Activated naive CD8-positive, alpha-beta T cell treated with anti-CD3 and anti-CD28 coated beads for 36 hours (primary cell): ENCODE data around the gene EVA1A. TPM values are rescaled to one million over a fixed set of nuclear protein-coding genes. Genes with fewer than 3 reads are reported as not detected.

Experiments used
- DNase-seq: peaks from one replicate; pipeline ENCODE4 v3.0.0; 2021
- H3K27ac Mint-ChIP-seq: one replicate; pipeline ENCODE4 v1.8.0; 2022; ENCODE audit warnings: mild to moderate bottlenecking, moderate library complexity, mixed read lengths
- H3K27me3 Mint-ChIP-seq: one replicate; pipeline ENCODE4 v1.8.0; 2022; ENCODE audit warnings: mild to moderate bottlenecking, mixed read lengths
- H3K36me3 Mint-ChIP-seq: one replicate; pipeline ENCODE4 v1.8.0; 2021; ENCODE audit warnings: mild to moderate bottlenecking, mixed read lengths
- H3K4me1 Mint-ChIP-seq: one replicate; pipeline ENCODE4 v1.8.0; 2021; ENCODE audit warnings: mixed read lengths
- H3K4me3 Mint-ChIP-seq: one replicate; pipeline ENCODE4 v1.8.0; 2022; ENCODE audit warnings: mild to moderate bottlenecking, moderate library complexity, mixed read lengths
- H3K9me3 Mint-ChIP-seq: one replicate; pipeline ENCODE4 v1.8.0; 2022; ENCODE audit warnings: mixed read lengths
- total RNA-seq, 2 experiments: library from RNA; stranded (reverse); gene quantifications; one replicate each; pipeline ENCODE4 v1.2.3, GENCODE V29; 2021

The EVA1A gene
- total RNA-seq, 2 experiments from 2014 or later, result 0.23 to 0.36 TPM

- H3K27ac Mint-ChIP-seq, result no peak overlapping the region
- DNase-seq, result no peak
- H3K36me3 Mint-ChIP-seq, result no peaks in the 10 kb centered on the region
- H3K4me3 Mint-ChIP-seq, result no peak overlapping the region
- peaks cover 15% of the 10 kb centered on the region for H3K27me3 Mint-ChIP-seq
- no peaks in the 10 kb centered on the region for H3K9me3 Mint-ChIP-seq
- H3K4me1 Mint-ChIP-seq, result no peaks in the 10 kb centered on the region
Observed at GRCh38 chr2:75545922-75546321, 14.8 kb downstream of the EVA1A start.

GRCh38 chr2:75545387-75545786 lies 15.4 kb downstream of the EVA1A start:
- Mint-ChIP-seq H3K36me3 (no peaks in the 10 kb centered on the region), H3K4me3 (no peak overlapping the region), H3K4me1 (no peaks in the 10 kb centered on the region), H3K27me3 (peaks cover 15% of the 10 kb centered on the region), H3K27ac (no peak overlapping the region), H3K9me3 (no peaks in the 10 kb centered on the region)
- DNase-seq, result no peak

- no peak overlapping the region for H3K27ac Mint-ChIP-seq
- no peaks in the 10 kb centered on the region for H3K36me3 Mint-ChIP-seq
- H3K4me1 Mint-ChIP-seq, result no peaks in the 10 kb centered on the region
- peaks cover 20% of the 10 kb centered on the region for H3K27me3 Mint-ChIP-seq
- no peak overlapping the region for H3K4me3 Mint-ChIP-seq
- no peaks in the 10 kb centered on the region for H3K9me3 Mint-ChIP-seq
- DNase-seq, result no peak
Observed at GRCh38 chr2:75543446-75543845, 17.3 kb downstream of the EVA1A start.

- Mint-ChIP-seq H3K36me3 (no peaks in the 10 kb centered on the region), H3K4me1 (no peaks in the 10 kb centered on the region), H3K9me3 (peaks cover 2% of the 10 kb centered on the region), H3K4me3 (no peak overlapping the region), H3K27ac (no peak overlapping the region), H3K27me3 (peaks cover 21% of the 10 kb centered on the region)
- no peak for DNase-seq
Observed at GRCh38 chr2:75541430-75541829, 19.3 kb downstream of the EVA1A start.

- H3K9me3 Mint-ChIP-seq, result peaks cover 2% of the 10 kb centered on the region
- no peak overlapping the region for H3K4me3 Mint-ChIP-seq
- no peak for DNase-seq
- H3K36me3 Mint-ChIP-seq, result no peaks in the 10 kb centered on the region
- H3K27ac Mint-ChIP-seq, result no peak overlapping the region
- H3K4me1 Mint-ChIP-seq, result no peaks in the 10 kb centered on the region
- H3K27me3 Mint-ChIP-seq, result peaks cover 22% of the 10 kb centered on the region
Observed at GRCh38 chr2:75540994-75541393, 19.7 kb downstream of the EVA1A start.

- Mint-ChIP-seq H3K4me3 (no peak overlapping the region), H3K4me1 (no peaks in the 10 kb centered on the region), H3K27me3 (peaks cover 21% of the 10 kb centered on the region), H3K27ac (no peak overlapping the region), H3K9me3 (peaks cover 2% of the 10 kb centered on the region), H3K36me3 (no peaks in the 10 kb centered on the region)
- no peak for DNase-seq
Observed at GRCh38 chr2:75539955-75540716, 20.6 kb downstream of the EVA1A start.

- Mint-ChIP-seq H3K4me1 (no peaks in the 10 kb centered on the region), H3K4me3 (no peak overlapping the region), H3K27ac (no peak overlapping the region), H3K9me3 (peaks cover 2% of the 10 kb centered on the region), H3K36me3 (no peaks in the 10 kb centered on the region), H3K27me3 (peaks cover 19% of the 10 kb centered on the region)
- DNase-seq, result no peak
Observed at GRCh38 chr2:75538521-75539490, 21.9 kb downstream of the EVA1A start.

GRCh38 chr2:75537658-75538057 lies 23.1 kb downstream of the EVA1A start:
- DNase-seq, result no peak

GRCh38 chr2:75533135-75533534 lies 27.6 kb downstream of the EVA1A start:
- Mint-ChIP-seq H3K4me3 (no peak overlapping the region), H3K27ac (no peak overlapping the region), H3K9me3 (peaks cover 2% of the 10 kb centered on the region), H3K36me3 (no peaks in the 10 kb centered on the region), H3K27me3 (peaks cover 33% of the 10 kb centered on the region), H3K4me1 (peaks cover 3% of the 10 kb centered on the region)
- no peak for DNase-seq

More at GRCh38 chr2:75537658-75538057, 23.1 kb downstream of the EVA1A start:
- Mint-ChIP-seq H3K4me1 (no peaks in the 10 kb centered on the region), H3K27me3 (peaks cover 22% of the 10 kb centered on the region), H3K27ac (no peak overlapping the region), H3K4me3 (no peak overlapping the region), H3K36me3 (no peaks in the 10 kb centered on the region), H3K9me3 (peaks cover 2% of the 10 kb centered on the region)

GRCh38 chr2:75532488-75532887 lies 28.3 kb downstream of the EVA1A start:
- H3K4me3 Mint-ChIP-seq, result no peak overlapping the region
- H3K4me1 Mint-ChIP-seq, result peaks cover 3% of the 10 kb centered on the region
- H3K27ac Mint-ChIP-seq, result no peak overlapping the region
- no peak for DNase-seq
- H3K36me3 Mint-ChIP-seq, result no peaks in the 10 kb centered on the region
- H3K9me3 Mint-ChIP-seq, result peaks cover 2% of the 10 kb centered on the region
- peaks cover 30% of the 10 kb centered on the region for H3K27me3 Mint-ChIP-seq

GRCh38 chr2:75528221-75528977 lies 32.3 kb downstream of the EVA1A start:
- Mint-ChIP-seq H3K36me3 (no peaks in the 10 kb centered on the region), H3K9me3 (no peaks in the 10 kb centered on the region), H3K27ac (no peak overlapping the region), H3K4me3 (no peak overlapping the region), H3K27me3 (peaks cover 27% of the 10 kb centered on the region), H3K4me1 (peaks cover 6% of the 10 kb centered on the region)
- DNase-seq, result no peak

GRCh38 chr2:75527676-75528075 lies 33.1 kb downstream of the EVA1A start:
- no peak overlapping the region for H3K27ac Mint-ChIP-seq
- no peaks in the 10 kb centered on the region for H3K9me3 Mint-ChIP-seq
- DNase-seq, result no peak
- peaks cover 6% of the 10 kb centered on the region for H3K4me1 Mint-ChIP-seq
- peaks cover 27% of the 10 kb centered on the region for H3K27me3 Mint-ChIP-seq
- H3K4me3 Mint-ChIP-seq, result no peak overlapping the region
- H3K36me3 Mint-ChIP-seq, result no peaks in the 10 kb centered on the region

- Mint-ChIP-seq H3K9me3 (no peaks in the 10 kb centered on the region), H3K27me3 (peaks cover 24% of the 10 kb centered on the region), H3K27ac (no peak overlapping the region), H3K4me1 (peaks cover 6% of the 10 kb centered on the region), H3K36me3 (no peaks in the 10 kb centered on the region), H3K4me3 (no peak overlapping the region)
- no peak for DNase-seq
Observed at GRCh38 chr2:75526842-75527241, 33.9 kb downstream of the EVA1A start.

- DNase-seq, result no peak
- Mint-ChIP-seq H3K27ac (no peak overlapping the region), H3K36me3 (no peaks in the 10 kb centered on the region), H3K9me3 (no peaks in the 10 kb centered on the region), H3K27me3 (peaks cover 24% of the 10 kb centered on the region), H3K4me1 (peaks cover 5% of the 10 kb centered on the region), H3K4me3 (no peak overlapping the region)
Observed at GRCh38 chr2:75525434-75526310, 35.1 kb downstream of the EVA1A start.
